ENCODE results near the gene ALDH5A1.

- TF ChIP-seq POLR2A (IDR thresholded peaks at IDR 0.05): no peak
- TF ChIP-seq CTCF (IDR thresholded peaks at IDR 0.05): no peak
Measured at GRCh38 chr6:24490948-24491347, 3.8 kb upstream of the ALDH5A1 start.
